HG03575 (cell line): ENCODE results near the gene STOML1.

ENCODE experiments used
- ATAC-seq: cut with Tn5 transposase; IDR thresholded peaks from one replicate; pipeline ENCODE4 v1.9.1; 2021; ENCODE audit not compliant: unreplicated experiment, insufficient number of reproducible peaks, low FRiP score; ENCODE audit errors: extremely low read depth

Gene STOML1

DNA sequence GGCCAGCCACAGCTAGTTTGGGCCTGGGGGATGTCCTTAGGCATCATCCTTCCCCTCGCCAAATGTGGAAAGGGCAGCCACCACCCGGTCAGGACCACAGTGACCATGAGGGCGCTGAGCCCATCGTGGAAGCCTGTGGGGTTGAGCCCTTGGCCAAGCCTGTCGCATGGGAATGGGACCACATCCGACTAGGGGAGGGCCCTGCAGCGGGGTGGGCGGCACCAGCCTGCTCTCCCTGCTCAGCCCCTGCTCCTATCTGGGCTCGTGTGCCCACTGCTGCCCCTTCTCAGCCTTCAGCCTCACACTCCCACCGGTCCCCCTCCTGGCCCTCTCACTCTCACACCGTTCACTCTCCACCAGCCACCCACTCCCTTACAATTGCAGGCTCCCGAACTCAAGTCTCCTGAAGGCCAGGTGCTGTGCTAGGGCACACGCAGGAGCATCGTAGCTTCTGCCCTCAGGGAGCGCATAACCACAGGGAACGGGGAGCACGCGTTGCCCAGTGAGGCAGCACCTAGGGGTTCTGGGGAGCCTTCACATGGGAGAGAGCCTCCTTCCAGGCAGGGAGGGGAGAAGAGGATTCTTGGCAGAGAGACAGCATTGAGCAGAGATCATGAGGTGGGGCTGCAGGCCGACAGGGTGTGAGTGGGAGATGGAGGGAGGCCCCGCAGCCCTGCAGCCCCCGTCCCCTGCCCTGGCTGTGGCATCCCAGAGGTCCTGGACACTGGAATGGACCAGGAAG lies 39.8 kb downstream of the STOML1 start:
- no peak for ATAC-seq

DNA sequence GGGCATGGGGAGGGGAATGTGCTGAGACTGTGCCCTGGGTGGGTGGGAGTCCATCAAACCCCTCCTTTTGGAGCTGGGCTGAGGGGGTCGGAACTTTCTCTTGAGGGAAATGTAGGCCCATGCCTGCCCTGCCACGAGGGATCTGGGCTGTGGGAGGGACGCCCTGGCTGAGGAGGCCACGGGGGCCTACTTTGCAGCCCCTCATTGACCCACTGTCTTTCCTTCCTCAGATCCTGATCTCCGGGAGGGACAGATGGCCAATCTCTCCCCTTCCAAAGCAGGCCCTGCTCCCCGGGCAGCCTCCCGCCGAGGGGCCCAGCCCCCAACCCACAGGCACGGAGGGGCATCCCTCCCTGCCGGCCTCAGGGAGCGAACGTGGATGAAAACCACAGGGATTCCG lies 40.5 kb downstream of the STOML1 start:
- no peak for ATAC-seq

DNA sequence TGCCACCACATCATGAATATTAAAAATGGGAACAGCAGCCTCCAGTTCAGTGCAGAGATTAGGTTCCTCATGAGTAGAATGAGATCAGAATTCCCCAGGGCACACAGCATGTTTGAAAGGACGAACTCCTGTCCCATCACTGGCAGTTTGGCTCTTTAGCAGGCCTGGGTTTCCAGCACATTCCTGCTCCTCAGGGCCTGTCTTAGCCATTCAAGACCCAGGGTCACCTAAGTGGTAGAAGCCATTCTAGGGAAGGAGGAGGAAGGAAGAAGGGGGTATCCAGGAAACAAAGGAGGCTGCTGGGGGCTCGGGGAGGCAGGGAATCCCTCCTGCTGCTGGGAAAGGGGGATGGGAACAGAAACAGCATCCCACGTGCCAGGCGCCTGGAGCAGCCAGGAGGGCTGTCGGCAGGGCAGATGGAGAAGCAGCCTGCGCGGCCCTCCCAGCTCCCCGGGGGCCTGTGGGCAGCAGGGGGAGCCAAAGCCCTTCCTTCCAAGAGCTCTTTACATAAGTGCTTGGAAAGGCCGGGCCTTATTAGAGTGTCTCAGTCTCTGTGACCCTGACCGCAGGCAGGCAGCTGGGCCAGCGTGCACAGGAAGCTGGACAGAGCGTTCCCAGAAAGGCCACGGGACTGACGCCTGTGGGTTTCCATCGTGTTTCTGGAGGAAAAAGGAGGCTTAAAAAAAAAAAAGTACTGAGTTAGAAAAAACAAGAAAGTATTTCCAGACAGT lies 41.1 kb downstream of the STOML1 start:
- no peak for ATAC-seq

DNA sequence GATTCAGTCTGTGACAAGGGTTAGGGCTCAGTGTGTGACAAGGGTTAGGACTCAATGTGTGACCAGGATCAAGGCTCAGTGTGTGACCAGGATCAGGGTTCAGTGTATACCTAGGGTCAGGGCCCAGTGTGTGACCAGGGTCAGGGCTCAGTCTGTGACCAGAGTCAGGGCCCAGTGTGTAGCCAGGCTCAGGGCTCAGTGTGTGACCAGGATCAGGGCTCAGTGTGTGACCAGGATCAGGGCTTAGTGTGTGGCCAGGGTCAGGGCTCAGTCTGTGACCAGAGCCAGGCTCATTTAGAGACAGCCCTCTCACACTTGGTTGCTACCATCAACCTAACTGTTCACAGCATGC lies 41.6 kb downstream of the STOML1 start:
- ATAC-seq: no peak

DNA sequence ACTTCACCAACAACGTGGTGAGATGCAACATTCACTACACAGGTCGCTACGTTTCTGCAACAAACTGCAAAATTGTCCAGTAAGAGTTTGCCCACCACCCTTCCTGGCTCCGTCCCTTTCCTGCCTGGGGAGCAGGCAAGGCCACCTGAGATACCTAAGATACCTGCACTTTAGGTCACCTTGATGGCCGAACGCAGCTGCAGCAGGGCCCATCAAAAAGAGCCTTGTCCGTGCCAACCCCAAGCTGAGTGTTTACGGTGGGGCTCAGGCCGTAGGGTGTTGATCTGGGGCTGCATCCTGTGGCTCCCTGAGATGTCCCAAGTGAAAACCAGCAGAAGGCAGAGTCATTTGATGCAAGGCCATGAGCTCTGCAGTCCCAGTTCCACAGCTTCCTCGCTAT lies 42.6 kb downstream of the STOML1 start:
- no peak for ATAC-seq

DNA sequence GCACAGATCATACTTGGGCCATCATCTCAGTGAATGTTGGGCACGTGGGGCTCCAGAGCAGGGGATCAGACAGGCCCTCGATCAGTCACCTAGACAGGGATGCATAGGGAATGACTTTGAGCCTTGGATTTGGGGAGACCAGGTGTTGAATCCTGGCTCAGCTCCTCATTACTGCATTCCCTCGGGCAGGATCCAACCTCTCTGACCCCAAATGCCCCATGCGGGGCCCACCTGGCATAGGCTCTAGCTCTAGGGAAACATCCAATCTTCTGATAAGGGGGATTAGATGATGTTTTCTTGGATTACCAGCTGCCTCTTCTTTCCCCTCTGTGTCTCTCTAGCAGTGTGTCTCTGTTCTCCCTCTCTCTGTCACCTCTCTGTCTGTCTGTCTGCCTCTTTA lies 43.1 kb downstream of the STOML1 start:
- ATAC-seq: no peak

DNA sequence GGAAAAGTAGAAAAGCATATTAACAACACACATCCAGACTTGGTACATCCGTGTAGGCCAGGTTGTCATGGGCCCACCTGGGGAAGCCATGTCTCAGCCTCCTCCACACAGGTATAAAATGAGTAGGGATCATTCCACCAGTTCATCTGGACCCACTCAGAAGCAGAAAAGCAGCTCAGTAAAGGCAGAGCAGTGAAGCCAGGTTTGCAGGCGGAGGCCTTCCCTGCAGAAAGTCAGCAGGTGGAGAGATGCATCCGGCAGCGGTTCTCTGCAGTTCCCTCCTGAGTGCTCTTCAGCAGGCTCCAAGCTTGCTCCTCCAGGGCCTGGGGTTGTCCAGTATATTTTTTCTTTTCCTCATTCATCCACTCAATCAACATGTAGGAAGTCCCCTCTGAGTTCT lies 43.7 kb downstream of the STOML1 start:
- no peak for ATAC-seq

DNA sequence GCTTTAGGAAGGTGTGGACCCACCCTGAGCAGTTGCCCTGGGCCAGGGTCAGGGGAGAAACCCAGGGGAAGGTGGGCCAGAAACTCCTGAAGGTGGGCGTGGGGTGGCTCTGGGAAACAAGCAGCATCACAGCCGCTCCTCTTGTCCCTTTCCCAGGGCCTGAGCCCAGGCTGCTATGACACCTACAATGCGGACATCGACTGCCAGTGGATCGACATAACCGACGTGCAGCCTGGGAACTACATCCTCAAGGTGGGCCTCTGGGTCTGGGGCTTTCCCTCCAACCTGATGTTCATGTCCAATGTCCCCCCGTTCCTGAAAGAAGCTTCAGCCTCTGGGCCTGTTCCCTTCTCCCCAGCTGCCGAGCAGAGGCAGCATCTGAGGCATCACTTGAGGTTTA lies 44.4 kb downstream of the STOML1 start:
- no peak for ATAC-seq

DNA sequence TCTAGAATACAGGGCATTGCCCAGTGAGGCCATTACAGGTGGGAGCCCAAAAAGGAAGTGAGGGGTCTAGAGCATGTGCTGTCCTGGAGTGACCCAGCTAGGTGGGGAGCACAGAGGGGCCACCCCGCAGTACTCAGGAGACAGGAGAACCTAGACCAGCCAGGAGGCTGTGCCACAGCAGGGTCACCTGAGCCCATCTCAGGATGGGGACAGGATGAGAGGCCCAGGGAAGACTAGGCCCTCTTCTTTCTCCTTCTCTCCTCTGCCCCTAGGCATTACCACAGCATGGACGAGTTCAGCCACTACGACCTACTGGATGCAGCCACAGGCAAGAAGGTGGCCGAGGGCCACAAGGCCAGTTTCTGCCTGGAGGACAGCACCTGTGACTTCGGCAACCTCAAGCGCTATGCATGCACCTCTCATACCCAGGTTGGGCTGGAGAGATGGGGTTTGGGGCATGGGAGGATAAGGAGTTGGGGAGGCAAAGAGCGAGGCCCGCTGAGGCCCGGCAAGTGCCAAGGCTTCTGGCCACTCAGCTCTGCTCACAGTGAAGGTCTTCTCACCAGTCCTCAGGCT lies 45.2 kb downstream of the STOML1 start:
- no peak for ATAC-seq

DNA sequence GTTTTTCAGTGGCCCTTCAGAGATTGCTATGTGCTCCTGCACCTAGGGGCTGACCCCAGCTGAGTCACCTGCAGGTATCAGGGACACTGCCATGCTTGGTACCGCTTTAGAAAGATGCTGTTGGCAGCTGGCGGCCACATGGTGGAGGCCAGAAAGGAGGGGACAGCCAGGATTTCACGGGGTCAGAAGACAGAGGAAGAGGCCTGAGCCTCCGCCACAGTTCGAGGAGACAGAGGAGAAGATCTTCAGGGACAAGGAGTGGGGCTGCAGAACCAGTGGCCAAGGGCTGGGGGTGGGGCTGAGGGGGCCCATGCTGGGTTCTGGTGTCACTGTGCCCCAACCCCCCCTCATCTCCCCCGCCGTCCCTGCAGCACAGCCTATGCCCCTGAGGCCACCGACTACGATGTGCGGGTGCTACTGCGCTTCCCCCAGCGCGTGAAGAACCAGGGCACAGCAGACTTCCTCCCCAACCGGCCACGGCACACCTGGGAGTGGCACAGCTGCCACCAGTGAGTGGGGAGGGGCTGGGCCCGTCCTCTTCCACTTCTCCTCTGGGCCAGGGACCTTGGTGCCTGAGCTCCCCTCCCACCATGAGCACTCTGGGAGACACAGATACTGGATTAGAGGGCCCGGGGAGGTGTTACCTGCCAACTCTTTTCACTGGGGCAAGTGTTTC lies 45.9 kb downstream of the STOML1 start:
- ATAC-seq: no peak

DNA sequence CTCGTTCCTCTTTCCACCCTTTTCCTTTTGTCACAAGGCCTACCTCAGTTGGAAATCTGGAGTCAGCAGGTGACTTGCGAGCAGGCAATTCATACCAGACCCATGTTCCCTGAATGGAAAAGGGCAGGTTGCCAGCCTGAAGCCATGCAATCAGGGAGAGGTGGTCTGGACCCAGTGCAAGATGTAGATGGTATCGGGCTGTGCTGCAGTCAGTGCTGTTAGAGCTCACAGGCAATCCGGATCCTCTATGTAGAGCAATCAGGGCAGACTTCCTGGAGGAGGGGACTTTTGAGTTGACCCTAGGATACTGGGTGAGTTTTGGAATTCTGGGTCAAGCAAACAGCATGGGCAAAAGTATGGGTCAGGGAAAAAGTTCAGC lies 47.0 kb downstream of the STOML1 start:
- no peak for ATAC-seq

DNA sequence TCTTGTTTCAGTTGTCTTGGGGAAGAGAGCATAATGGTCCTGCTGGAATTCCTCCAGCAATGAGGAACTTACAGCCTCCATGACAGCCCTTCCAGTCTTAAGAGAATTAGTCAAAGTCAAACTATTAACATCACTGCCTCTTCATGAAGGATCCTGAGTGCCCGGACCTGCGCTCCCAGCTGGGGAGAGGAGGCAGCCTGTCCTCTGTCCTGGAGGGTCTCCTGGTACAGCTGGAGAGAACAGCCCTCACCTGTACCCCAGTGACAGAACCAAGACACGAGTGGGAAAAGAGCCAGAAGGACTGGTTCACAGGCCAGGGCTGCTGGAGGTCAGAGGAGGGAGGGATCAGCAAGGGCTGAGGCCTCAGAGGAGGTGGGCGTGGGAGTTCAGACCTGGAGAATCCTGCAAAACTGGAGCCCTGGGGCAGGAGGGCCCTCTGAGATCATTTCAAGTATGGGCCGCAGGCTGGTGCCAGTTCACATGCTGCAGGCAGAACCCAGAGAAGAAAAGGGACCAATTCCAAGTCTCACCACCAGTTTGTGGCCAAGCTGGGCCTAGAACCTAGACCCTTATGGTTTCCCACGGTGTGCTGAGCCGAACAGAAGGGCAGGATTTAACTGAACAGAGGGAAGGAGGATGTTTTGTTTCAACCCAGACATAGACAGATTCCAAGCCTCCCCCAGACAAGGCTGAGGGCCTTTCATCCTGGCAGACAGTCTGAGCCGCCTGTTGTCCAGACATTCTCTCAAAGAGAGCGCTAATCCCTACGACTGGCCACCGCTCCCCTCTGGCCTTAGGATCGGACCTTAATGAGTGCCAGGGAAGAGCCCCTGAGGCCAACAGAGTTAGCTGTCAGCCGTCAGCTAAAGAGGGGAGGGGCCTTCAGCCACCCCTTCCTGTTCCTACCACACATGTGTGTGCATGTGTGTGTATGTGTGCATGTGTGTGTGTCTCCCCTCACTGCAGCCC lies 47.6 kb downstream of the STOML1 start:
- no peak for ATAC-seq

DNA sequence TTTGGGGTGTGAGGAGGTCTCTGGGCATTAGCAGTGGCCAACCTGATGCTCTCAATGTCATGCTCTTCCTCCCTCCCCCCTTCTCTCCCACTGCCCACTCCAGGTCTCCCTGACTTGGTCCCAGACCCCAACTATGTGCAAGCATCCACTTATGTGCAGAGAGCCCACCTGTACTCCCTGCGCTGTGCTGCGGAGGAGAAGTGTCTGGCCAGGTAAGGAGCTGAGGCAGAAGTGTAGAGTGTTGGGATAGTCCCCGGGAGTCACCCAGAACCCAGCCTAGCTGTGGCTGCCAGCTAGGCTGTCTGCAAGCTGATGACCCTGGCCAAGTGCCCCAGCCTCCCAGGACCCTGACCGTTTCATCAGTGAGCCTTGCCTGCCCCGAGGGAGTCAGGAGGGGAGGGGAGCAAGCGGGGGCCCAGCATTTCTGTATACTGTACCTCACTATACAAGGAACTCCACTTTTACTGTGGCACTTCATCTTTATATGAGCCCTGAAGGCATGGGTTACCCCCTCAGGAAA lies 49.3 kb downstream of the STOML1 start:
- no peak for ATAC-seq

DNA sequence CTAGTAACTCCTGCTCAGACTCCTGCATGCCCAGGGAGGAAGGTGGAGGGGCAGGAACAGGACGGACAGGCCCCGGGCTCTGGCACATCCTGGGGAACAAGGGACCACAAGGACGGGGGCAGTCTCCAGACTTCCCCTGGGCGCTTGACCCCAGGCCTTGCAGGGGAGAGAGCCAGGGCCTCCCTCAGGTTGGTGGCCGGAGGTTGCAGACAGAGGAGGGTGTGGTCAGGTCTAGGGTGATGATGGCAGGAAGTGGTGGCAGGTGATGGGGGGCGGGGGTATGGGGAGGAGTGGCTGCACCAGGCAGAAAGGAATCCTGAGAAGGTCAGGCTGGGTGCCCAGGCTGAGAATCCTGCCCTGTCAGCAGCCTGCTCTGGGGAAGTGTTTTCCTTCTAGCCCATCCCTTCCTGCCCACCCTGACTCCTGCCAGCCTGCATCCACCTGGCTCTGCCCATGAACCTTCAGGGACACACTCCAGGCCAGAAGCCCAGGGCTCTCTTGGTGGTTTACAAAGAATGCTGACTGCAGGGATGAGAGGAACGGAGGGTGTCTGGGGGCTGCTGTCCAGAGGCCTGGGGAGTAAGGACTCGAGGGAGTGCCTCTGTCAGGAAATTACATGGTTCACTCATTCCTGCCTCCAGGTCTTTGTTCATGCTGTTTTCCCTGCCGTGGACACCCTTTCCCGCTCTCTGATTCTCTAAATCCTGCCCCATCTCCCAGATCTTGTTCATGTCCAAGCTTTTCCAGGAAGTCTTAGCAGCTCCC lies 50.0 kb downstream of the STOML1 start:
- ATAC-seq: no peak

DNA sequence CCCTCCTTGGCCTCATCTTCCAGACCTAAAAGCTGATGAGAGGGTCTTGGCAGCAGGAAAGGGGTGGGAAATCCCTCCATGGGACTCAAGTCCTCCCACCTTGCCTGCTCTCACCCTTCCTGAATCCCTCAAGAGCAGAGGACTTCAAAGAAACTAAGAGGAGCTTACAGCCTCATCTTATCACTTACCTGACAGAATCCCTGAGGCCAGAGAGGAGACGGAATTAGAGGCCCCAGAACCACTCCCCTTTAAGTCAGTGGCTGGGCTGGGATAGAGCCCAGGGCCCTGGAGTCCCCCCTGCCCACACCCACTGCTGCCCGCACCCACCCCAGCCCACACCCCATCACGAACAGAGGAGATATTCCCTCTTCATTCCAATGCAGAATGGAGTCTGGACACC lies 50.6 kb downstream of the STOML1 start:
- no peak for ATAC-seq

DNA sequence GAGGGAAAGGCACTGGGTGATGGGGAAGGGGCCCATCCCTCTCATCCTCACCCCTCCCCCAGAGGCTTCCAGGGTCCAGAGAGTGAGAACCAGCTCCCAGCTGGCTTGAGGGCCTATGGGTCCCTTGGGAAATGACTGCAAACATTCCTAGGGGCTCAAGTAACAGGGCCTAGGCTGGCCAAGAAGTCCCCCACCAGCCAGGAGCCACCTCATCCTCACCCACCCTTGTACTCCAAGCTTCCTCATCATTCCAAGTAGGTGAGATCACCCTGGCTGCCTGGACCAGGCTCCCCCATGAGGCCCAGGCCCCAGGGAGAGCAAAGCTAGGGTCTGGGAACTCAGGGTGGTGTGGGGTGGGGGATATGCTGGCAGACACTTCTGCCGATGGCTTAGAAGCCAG lies 51.1 kb downstream of the STOML1 start:
- ATAC-seq: no peak

DNA sequence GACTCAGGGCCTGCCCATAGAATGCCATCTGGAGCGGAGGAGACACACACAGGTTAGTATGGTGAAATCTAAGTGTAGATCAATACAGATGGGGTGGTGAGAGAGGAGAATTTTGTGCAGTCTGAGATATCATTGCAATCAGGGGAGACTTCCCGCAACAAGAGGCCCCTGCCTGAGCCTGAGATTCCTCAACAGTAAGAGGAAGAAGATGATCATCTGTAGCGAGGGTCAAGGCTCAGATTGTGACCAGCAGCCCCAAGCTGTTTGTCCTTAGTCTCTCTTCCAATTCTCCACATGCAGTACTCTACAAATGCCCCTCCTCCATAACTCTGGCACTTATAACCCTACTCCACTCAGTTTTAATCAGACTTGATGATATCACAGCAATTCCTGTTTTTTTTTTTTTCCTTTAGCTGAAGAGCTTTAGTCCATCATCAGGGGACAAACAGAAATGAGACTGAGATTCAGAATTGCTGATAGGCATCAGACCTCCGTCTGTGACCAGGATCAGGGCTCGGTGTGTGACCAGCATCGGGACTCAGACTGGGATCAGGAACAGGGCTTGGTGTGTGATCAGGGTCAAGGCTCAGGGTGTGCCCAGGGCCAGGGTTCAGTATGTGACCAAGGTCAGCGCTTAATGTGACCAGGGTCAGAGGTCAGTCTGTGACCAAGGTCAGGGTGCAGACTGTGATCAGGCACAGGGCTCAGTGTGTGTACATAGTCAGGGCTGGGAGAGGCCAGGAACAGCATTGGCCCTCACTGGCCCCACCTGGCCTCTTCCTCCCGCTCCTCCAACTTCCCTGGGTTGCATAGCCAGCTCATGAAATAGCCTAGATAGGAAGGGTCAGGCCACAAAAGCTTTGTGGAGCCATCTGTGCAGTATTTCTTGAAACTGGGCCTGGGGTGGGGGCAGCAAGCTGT lies 51.8 kb downstream of the STOML1 start:
- ATAC-seq: no peak
